HepG2 (cell line): ENCODE data around the gene MYADML2. TPM values are rescaled to one million over a fixed set of nuclear protein-coding genes. Genes with fewer than 3 reads are reported as not detected.

Experiments used
- ARHGAP35 ChIP-seq: sonication (generic); formaldehyde crosslinking; IDR thresholded peaks from 2 replicates; pipeline ENCODE4 v1.9.0; 2022; ENCODE audit warnings: mild to moderate bottlenecking, inconsistent platforms, moderate library complexity, missing genetic modification reagents, borderline replicate concordance
- CENPT ChIP-seq: sonication (generic); formaldehyde crosslinking; IDR thresholded peaks from 2 replicates; pipeline ENCODE4 v1.8.0; 2022; ENCODE audit warnings: low read depth, mild to moderate bottlenecking, moderate library complexity, missing genetic modification reagents
- KAT2B ChIP-seq: fragments of 150-350 bp; IDR thresholded peaks from 2 replicates; pipeline ENCODE4 v1.6.1; 2014; ENCODE audit warnings: low read depth, low read length, borderline replicate concordance
- KLF9 ChIP-seq: IDR thresholded peaks from 2 replicates; pipeline ENCODE4 v1.6.1; 2016; ENCODE audit warnings: low read depth
- NFRKB ChIP-seq: fragments of 450-650 bp; IDR thresholded peaks from 2 replicates; pipeline ENCODE4 v1.6.1; 2017
- PAX8 ChIP-seq: sonication (generic); formaldehyde crosslinking; IDR thresholded peaks from 2 replicates; pipeline ENCODE4 v1.8.0; 2022; ENCODE audit warnings: mild to moderate bottlenecking, missing genetic modification reagents, borderline replicate concordance
- PAXIP1 ChIP-seq: sonication (generic); formaldehyde crosslinking; conservative IDR thresholded peaks from 2 replicates; pipeline ENCODE4 v1.4.0; 2020; ENCODE audit warnings: mild to moderate bottlenecking, missing genetic modification reagents, moderate library complexity
- POGZ ChIP-seq: sonication (generic); formaldehyde crosslinking; IDR thresholded peaks from 2 replicates; pipeline ENCODE4 v1.4.0; 2020; ENCODE audit warnings: mild to moderate bottlenecking, missing genetic modification reagents
- RXRA ChIP-seq: sonication (generic); formaldehyde crosslinking; IDR thresholded peaks from 2 replicates; pipeline ENCODE4 v1.5.1; 2020; ENCODE audit warnings: missing genetic modification reagents
- SMARCC2 ChIP-seq: fragments of 450-650 bp; IDR thresholded peaks from 2 replicates; pipeline ENCODE4 v1.6.1; 2017; ENCODE audit warnings: antibody characterized with exemption, mild to moderate bottlenecking
- STAG1 ChIP-seq: sonication (generic); formaldehyde crosslinking; IDR thresholded peaks from 2 replicates; pipeline ENCODE4 v1.4.0; 2020; ENCODE audit warnings: missing genetic modification reagents
- YEATS4 ChIP-seq: sonication (generic); formaldehyde crosslinking; IDR thresholded peaks from 2 replicates; pipeline ENCODE4 v1.4.0; 2020; ENCODE audit warnings: missing genetic modification reagents, borderline replicate concordance
- ZNF101 ChIP-seq: sonication (generic); formaldehyde crosslinking; IDR thresholded peaks from 2 replicates; pipeline ENCODE4 v1.4.0; 2020; ENCODE audit warnings: mild to moderate bottlenecking, low read depth, missing genetic modification reagents, borderline replicate concordance
- ZNF281 ChIP-seq: sonication (generic); formaldehyde crosslinking; IDR thresholded peaks from 2 replicates; pipeline ENCODE4 v1.4.0; 2020; ENCODE audit warnings: missing genetic modification reagents, borderline replicate concordance
- ZNF333 ChIP-seq: sonication (generic); formaldehyde crosslinking; IDR thresholded peaks from 2 replicates; pipeline ENCODE4 v1.4.0; 2020; ENCODE audit warnings: mild to moderate bottlenecking, missing genetic modification reagents, borderline replicate concordance
- ZNF512B ChIP-seq: sonication (generic); formaldehyde crosslinking; IDR thresholded peaks from 2 replicates; pipeline ENCODE4 v1.5.1; 2020; ENCODE audit warnings: missing genetic modification reagents, mild to moderate bottlenecking, borderline replicate concordance
- ZNF569 ChIP-seq: sonication (generic); formaldehyde crosslinking; IDR thresholded peaks from 2 replicates; pipeline ENCODE4 v1.5.0; 2020; ENCODE audit warnings: mild to moderate bottlenecking, missing genetic modification reagents, moderate library complexity, borderline replicate concordance
- ZNF740 ChIP-seq: sonication (generic); formaldehyde crosslinking; IDR thresholded peaks from 2 replicates; pipeline ENCODE4 v1.4.0; 2020; ENCODE audit warnings: missing genetic modification reagents
- polyA plus RNA-seq, 8 experiments: library from polyadenylated mRNA; depleted of rRNA in 3 of 8; stranded (reverse) in 7 of 8; unstranded in 1 of 8; fragments of >200 nt; fragmentation: Illumina TruSeq in 4 of 8; extraction: Trizol in 4 of 8; gene quantifications; 2 replicates each; pipeline versions ENCODE4 v1.2.1 to v1.2.3, GENCODE V29; 2011 to 2016; ENCODE audit warnings: low read depth in 4 of 8, missing spikeins in 1 of 8, mixed read lengths in 1 of 8; ENCODE audit not compliant: insufficient read depth in 1 of 8
- total RNA-seq, 5 experiments: library from RNA; depleted of rRNA; stranded (reverse); fragments of >200 nt; fragmentation: Illumina TruSeq; extraction: Trizol; gene quantifications; 2 replicates each; pipeline ENCODE4 v1.2.3, GENCODE V29; 2016; ENCODE audit warnings: low read depth in 1 of 5

The MYADML2 gene
- total and polyA plus RNA-seq, 2 of the 13 experiments (the other 11 are each of a cell fraction or from before 2014, with no cell fraction given): not detected

GRCh38 chr17:81995463-81996231 is 48.6 kb upstream of the MYADML2 start (continued):
- TF ChIP-seq PAXIP1: no peak
- no peak for TF ChIP-seq KAT2B
- TF ChIP-seq PAX8 (CRISPR knock-in tag): no peak
- no peak for TF ChIP-seq ZNF569 (CRISPR knock-in tag)
- peak; percentile 32; the same call in 1 of the 2 replicates for TF ChIP-seq ZNF281 (CRISPR knock-in tag)
- no peak for TF ChIP-seq POGZ
- TF ChIP-seq STAG1 (CRISPR knock-in tag): peak; percentile 54
- no peak; the same call in 1 of the 2 replicates for TF ChIP-seq YEATS4 (CRISPR knock-in tag)
- peak; percentile 45 for TF ChIP-seq ARHGAP35 (CRISPR knock-in tag)
- no peak for TF ChIP-seq NFRKB
- TF ChIP-seq RXRA (CRISPR knock-in tag): peak; percentile 78
- 0 out of 2 replicates have a peak, but pooled peaks have one; percentile 23 for TF ChIP-seq ZNF512B
- 0 out of 2 replicates have a peak, but pooled peaks have one; percentile 18 for TF ChIP-seq ZNF740 (CRISPR knock-in tag)
- no peak; the same call in 1 of the 2 replicates for TF ChIP-seq ZNF333 (CRISPR knock-in tag)
- TF ChIP-seq KLF9 (CRISPR knock-in tag): no peak; the same call in 1 of the 2 replicates
- no peak for TF ChIP-seq SMARCC2
- 0 out of 2 replicates have a peak, but pooled peaks have one; percentile 1 for TF ChIP-seq ZNF101 (CRISPR knock-in tag)
- peak; percentile 94 for TF ChIP-seq CENPT (CRISPR knock-in tag)
